Testis (tissue), 3 donors: ENCODE measurements around the gene BMP5. TPM values are rescaled to one million over a fixed set of nuclear protein-coding genes. Genes with fewer than 3 reads are reported as not detected.

ENCODE experiments used
- DNase-seq: peaks from one replicate; pipeline ENCODE4 v3.0.0-alpha.2; 2019
- H3K27ac ChIP-seq, 2 donors: fragments of 200-600 bp; sonication (generic); one replicate each; pipeline ENCODE4 v1.5.1; 2019
- H3K27me3 ChIP-seq: fragments of 200-600 bp; sonication (generic); one replicate; pipeline ENCODE4 v1.5.1; 2019
- H3K36me3 ChIP-seq: fragments of 200-600 bp; sonication (generic); one replicate; pipeline ENCODE4 v1.5.1; 2017; ENCODE audit warnings: low read depth; ENCODE audit errors: missing control alignments
- H3K4me1 ChIP-seq: fragments of 200-600 bp; sonication (generic); one replicate; pipeline ENCODE4 v1.5.1; 2019
- H3K4me3 ChIP-seq, 2 donors: fragments of 200-600 bp; sonication (generic); one replicate each; pipeline ENCODE4 v1.5.1; 2017 to 2019
- H3K9me3 ChIP-seq: fragments of 200-600 bp; sonication (generic); one replicate; pipeline ENCODE4 v1.5.1; 2017
- CTCF ChIP-seq, 3 experiments: fragments of 450-650 bp in 2 of 3; fragments of 200-600 bp in 1 of 3; sonication (generic) in 1 of 3; IDR thresholded peaks; one replicate each; pipeline ENCODE4 v1.5.1; 2016 to 2019; ENCODE audit warnings: antibody characterized with exemption in 3 of 3, mild to moderate bottlenecking in 2 of 3, moderate library complexity in 1 of 3
- POLR2A ChIP-seq: fragments of 450-650 bp; IDR thresholded peaks from one replicate; pipeline ENCODE4 v1.6.1; 2017; ENCODE audit warnings: antibody characterized with exemption, mild to moderate bottlenecking, moderate library complexity
- WGBS, 2 donors: methylation state at CpG; one replicate each; pipeline ENCODE4 v1.1.5; 2018; 5-methylcytosine and 5-hydroxymethylcytosine counted together
- intact Hi-C: fragments of 100-400 bp; cut with DNase I; formaldehyde crosslinking; loops from one replicate; pipeline ENCODE4 v1.15.1; 2023; ENCODE audit warnings: low total_unique reads
- polyA plus RNA-seq: library from polyadenylated mRNA; stranded (reverse); fragments of 350-450 nt; fragmentation: Illumina TruSeq; extraction: RNeasy Lipid Tissue Mini Kit (QIAGEN cat#74804); gene quantifications from one replicate; pipeline ENCODE4 v1.2.3, GENCODE V29; 2014; ENCODE audit warnings: low read depth, low replicate concordance; ENCODE audit not compliant: insufficient read depth
- total RNA-seq, 2 donors: library from RNA; depleted of rRNA; stranded (reverse); fragments of >200 nt; gene quantifications; one replicate each; pipeline ENCODE4 v1.2.3, GENCODE V29; 2016

Gene BMP5
- total and polyA plus RNA-seq, 3 donors from 2014 or later, result 0.06 to 0.12 TPM; not detected in 1

GRCh38 chr6:55853008-55854001 is 22.1 kb downstream of the BMP5 start:
- Histone ChIP-seq H3K27ac (no peak overlapping the region), H3K27me3 (no peaks in the 10 kb centered on the region), H3K36me3 (no peaks in the 10 kb centered on the region), H3K9me3 (no peaks in the 10 kb centered on the region), H3K4me1 (no peaks in the 10 kb centered on the region), H3K4me3 (no peak overlapping the region)
- intact Hi-C loops, result no loop called here
- no peak for TF ChIP-seq POLR2A
- DNase-seq, result no peak
- 86 to 92% methylated on average over 7 of the region's 7 CpGs for WGBS, 2 donors

GRCh38 chr6:55841341-55841740 is 34.0 kb downstream of the BMP5 start:
- no peaks in the 10 kb centered on the region for H3K9me3 ChIP-seq
- no peaks in the 10 kb centered on the region for H3K4me1 ChIP-seq
- no peaks in the 10 kb centered on the region for H3K36me3 ChIP-seq
- H3K27ac ChIP-seq, result no peak overlapping the region
- H3K27me3 ChIP-seq, result no peaks in the 10 kb centered on the region
- H3K4me3 ChIP-seq, result no peak overlapping the region
- intact Hi-C loops, result no loop called here
- TF ChIP-seq CTCF (IDR thresholded peaks at IDR 0.05), result no peak
- TF ChIP-seq POLR2A, result no peak
- DNase-seq, result no peak

- Histone ChIP-seq H3K9me3 (no peaks in the 10 kb centered on the region), H3K27me3 (no peaks in the 10 kb centered on the region), H3K27ac (no peak overlapping the region), H3K4me1 (no peaks in the 10 kb centered on the region), H3K36me3 (no peaks in the 10 kb centered on the region), H3K4me3 (no peak overlapping the region)
- DNase-seq, result no peak
- no peak for TF ChIP-seq POLR2A
- no peak for TF ChIP-seq CTCF (IDR thresholded peaks at IDR 0.05)
- intact Hi-C loops, result no loop called here
These were observed 36.3 kb downstream of the BMP5 start for GRCh38 chr6:55839080-55839479.

GRCh38 chr6:55836945-55837344 is 38.4 kb downstream of the BMP5 start:
- no peak for TF ChIP-seq POLR2A
- TF ChIP-seq CTCF (IDR thresholded peaks at IDR 0.05), result no peak
- no peaks in the 10 kb centered on the region for H3K36me3 ChIP-seq
- DNase-seq, result peak; percentile 58
- no peak overlapping the region for H3K27ac ChIP-seq
- WGBS, 2 donors, result 41 to 43% methylated on average over 4 of the region's 4 CpGs
- no peaks in the 10 kb centered on the region for H3K4me1 ChIP-seq
- intact Hi-C loops, result no loop called here
- H3K27me3 ChIP-seq, result no peaks in the 10 kb centered on the region
- no peaks in the 10 kb centered on the region for H3K9me3 ChIP-seq
- H3K4me3 ChIP-seq, result no peak overlapping the region

- Histone ChIP-seq H3K27me3 (no peaks in the 10 kb centered on the region), H3K4me3 (no peak overlapping the region), H3K4me1 (no peaks in the 10 kb centered on the region), H3K9me3 (no peaks in the 10 kb centered on the region), H3K27ac (no peak overlapping the region), H3K36me3 (no peaks in the 10 kb centered on the region)
- no peak for TF ChIP-seq CTCF (IDR thresholded peaks at IDR 0.05)
- no peak for TF ChIP-seq POLR2A
- no peak for DNase-seq
- intact Hi-C loops, result no loop called here
- 26 to 27% methylated on average over 3 of the region's 3 CpGs for WGBS, 2 donors
These were observed 38.9 kb downstream of the BMP5 start for GRCh38 chr6:55836481-55836880.
